Calu3 (cell line): ENCODE measurements around the gene PHGDH. TPM values are rescaled to one million over a fixed set of nuclear protein-coding genes. Genes with fewer than 3 reads are reported as not detected.

Source experiments
- BruUV-seq: library from RNA; stranded (reverse); fragments of 400-500 nt; replicated peaks from 2 replicates; lab custom pipeline; 2021; lab: Mats Ljungman, UMichigan
- CTCF ChIA-PET: fragments of 300-600 bp; sonication (Branson Sonifier 250); formaldehyde crosslinking; loops from one replicate; lab custom pipeline; 2022; ENCODE audit warnings: antibody characterized with exemption; lab: Charles Lee
- DNase-seq: peaks from one replicate; pipeline ENCODE4 v3.0.0; 2022
- H3K27ac Mint-ChIP-seq: one replicate; pipeline ENCODE4 v1.8.0; 2022; ENCODE audit warnings: mixed read lengths; ENCODE audit not compliant: unreplicated experiment
- H3K27me3 Mint-ChIP-seq: one replicate; pipeline ENCODE4 v1.8.0; 2022; ENCODE audit warnings: mixed read lengths; ENCODE audit not compliant: unreplicated experiment
- H3K36me3 Mint-ChIP-seq: one replicate; pipeline ENCODE4 v1.8.0; 2022; ENCODE audit warnings: mild to moderate bottlenecking, moderate library complexity, mixed read lengths; ENCODE audit not compliant: insufficient read depth, unreplicated experiment
- H3K4me1 Mint-ChIP-seq: one replicate; pipeline ENCODE4 v1.8.0; 2022; ENCODE audit warnings: mild to moderate bottlenecking, low read depth, mixed read lengths; ENCODE audit not compliant: unreplicated experiment
- H3K4me3 Mint-ChIP-seq: one replicate; pipeline ENCODE4 v1.8.0; 2022; ENCODE audit warnings: mild to moderate bottlenecking, low read depth, moderate library complexity, mixed read lengths; ENCODE audit not compliant: unreplicated experiment
- H3K9me3 Mint-ChIP-seq: one replicate; pipeline ENCODE4 v1.8.0; 2022; ENCODE audit warnings: low read depth, mixed read lengths; ENCODE audit not compliant: unreplicated experiment
- intact Hi-C: fragments of 100-400 bp; cut with micrococcal nuclease; formaldehyde crosslinking; loops from one replicate; pipeline ENCODE4 v1.10.0; 2022; ENCODE audit not compliant: unreplicated experiment
- total RNA-seq: library from RNA; stranded (reverse); gene quantifications from 2 replicates; pipeline ENCODE4 v1.2.3, GENCODE V29; 2022
- TF ChIP-seq, protein P1 (sequence below): fragments of 200-600 bp; IDR thresholded peaks from one replicate; pipeline ENCODE4 v1.8.0; 2022; ENCODE audit warnings: antibody characterized with exemption; ENCODE audit not compliant: unreplicated experiment

The PHGDH gene
- total RNA-seq, 1 experiment from 2014 or later = 199 TPM

DNA sequence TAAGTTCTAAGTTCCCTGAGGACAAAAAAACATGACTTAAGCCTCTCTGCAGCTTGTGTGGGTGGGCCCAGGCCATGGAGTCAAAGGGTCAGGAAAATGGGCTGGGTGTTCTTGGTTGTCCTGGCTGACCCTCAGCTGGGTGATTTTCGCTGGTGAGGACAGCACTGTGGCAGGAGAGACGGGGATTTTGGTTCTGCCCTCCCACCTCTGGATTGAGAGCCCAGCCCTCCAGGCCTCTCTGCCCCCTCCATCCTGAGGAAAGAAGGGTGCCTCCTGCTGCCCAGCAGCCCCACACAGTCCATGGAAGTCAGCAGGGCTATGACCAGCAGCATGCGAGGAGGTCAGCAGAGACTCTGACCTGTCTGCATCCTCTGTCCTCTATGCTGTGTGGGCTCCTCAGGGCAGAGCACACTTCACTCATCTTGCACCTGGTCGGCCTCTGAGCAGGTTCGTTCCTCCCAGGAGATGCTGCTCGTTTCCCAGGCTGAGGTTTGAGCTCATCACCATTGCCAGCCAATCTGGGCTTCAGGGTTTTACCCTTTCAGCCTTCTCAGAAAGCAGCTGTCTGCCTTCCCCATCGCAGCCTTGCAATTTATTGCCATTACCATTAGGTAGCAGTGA lies 26.5 kb downstream of the PHGDH start:
- TF ChIP-seq, protein P1, sequence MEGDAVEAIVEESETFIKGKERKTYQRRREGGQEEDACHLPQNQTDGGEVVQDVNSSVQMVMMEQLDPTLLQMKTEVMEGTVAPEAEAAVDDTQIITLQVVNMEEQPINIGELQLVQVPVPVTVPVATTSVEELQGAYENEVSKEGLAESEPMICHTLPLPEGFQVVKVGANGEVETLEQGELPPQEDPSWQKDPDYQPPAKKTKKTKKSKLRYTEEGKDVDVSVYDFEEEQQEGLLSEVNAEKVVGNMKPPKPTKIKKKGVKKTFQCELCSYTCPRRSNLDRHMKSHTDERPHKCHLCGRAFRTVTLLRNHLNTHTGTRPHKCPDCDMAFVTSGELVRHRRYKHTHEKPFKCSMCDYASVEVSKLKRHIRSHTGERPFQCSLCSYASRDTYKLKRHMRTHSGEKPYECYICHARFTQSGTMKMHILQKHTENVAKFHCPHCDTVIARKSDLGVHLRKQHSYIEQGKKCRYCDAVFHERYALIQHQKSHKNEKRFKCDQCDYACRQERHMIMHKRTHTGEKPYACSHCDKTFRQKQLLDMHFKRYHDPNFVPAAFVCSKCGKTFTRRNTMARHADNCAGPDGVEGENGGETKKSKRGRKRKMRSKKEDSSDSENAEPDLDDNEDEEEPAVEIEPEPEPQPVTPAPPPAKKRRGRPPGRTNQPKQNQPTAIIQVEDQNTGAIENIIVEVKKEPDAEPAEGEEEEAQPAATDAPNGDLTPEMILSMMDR = no peak
- intact Hi-C loops = loop anchor here (10.0 kb wide), 1 partner anchor 63 kb away; no protein-coding TSS in a partner anchor
- no peaks in the 10 kb centered on the region for H3K27me3 Mint-ChIP-seq
- DNase-seq = no peak
- no peaks in the 10 kb centered on the region for H3K9me3 Mint-ChIP-seq
- no TSS peak for BruUV-seq
- CTCF ChIA-PET = no interaction called here
- H3K27ac Mint-ChIP-seq = no peak overlapping the region
- H3K36me3 Mint-ChIP-seq = peaks cover 55% of the 10 kb centered on the region
- no peak overlapping the region for H3K4me3 Mint-ChIP-seq
- H3K4me1 Mint-ChIP-seq = peaks cover 22% of the 10 kb centered on the region

DNA sequence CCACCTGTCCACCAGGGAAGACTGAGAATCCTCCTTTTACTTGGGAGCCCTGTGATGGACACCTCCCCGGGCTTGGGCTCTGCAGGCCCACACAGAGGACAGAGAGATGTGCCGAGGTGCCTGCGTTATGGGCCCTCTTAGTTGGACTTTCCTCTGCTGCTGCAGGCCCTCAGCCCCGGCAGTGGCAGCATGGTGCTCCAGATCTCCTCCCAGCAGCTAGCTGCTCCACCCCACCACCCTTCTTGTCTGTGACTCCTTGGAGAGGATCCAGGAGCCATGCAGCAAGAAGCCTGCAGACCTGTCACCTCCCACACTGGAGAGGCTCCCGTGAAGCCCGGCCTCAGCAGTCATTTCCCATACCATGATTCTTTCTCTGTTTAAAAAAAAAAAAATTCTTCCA lies 27.4 kb downstream of the PHGDH start:
- TF ChIP-seq, protein P1 = no peak
- Mint-ChIP-seq H3K36me3 (peaks cover 56% of the 10 kb centered on the region), H3K27ac (no peak overlapping the region), H3K27me3 (no peaks in the 10 kb centered on the region), H3K4me3 (no peak overlapping the region), H3K4me1 (peaks cover 28% of the 10 kb centered on the region), H3K9me3 (no peaks in the 10 kb centered on the region)
- no peak for DNase-seq
- no TSS peak for BruUV-seq
- intact Hi-C loops = loop anchor here (10.0 kb wide), 1 partner anchor 64 kb away; no protein-coding TSS in a partner anchor
- CTCF ChIA-PET = no interaction called here

DNA sequence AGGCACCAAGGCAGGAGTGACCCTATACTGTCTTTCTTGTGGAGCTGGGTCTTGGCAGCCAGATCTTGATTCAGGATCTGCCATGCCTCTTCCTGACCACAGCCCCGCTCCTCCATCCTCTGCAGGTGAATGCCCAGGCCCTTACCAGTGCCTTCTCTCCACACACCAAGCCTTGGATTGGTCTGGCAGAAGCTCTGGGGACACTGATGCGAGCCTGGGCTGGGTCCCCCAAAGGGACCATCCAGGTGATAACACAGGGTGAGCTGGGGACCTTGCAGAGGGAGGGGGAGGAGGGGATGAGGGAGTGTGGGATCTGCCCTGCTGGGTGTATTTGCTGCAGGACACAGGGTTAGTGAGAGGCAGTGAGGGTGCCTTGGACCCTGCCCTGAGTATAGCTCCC lies 28.5 kb downstream of the PHGDH start:
- CTCF ChIA-PET = no interaction called here
- BruUV-seq = no TSS peak
- DNase-seq = no peak
- intact Hi-C loops = loop anchor here (5.0 kb wide), 1 partner anchor 127 kb away; no protein-coding TSS in a partner anchor
- H3K9me3 Mint-ChIP-seq = no peaks in the 10 kb centered on the region
- no peak overlapping the region for H3K4me3 Mint-ChIP-seq
- no peaks in the 10 kb centered on the region for H3K27me3 Mint-ChIP-seq
- H3K4me1 Mint-ChIP-seq = peaks cover 27% of the 10 kb centered on the region
- TF ChIP-seq, protein P1 = no peak
- H3K36me3 Mint-ChIP-seq = peaks cover 55% of the 10 kb centered on the region
- H3K27ac Mint-ChIP-seq = no peak overlapping the region

DNA sequence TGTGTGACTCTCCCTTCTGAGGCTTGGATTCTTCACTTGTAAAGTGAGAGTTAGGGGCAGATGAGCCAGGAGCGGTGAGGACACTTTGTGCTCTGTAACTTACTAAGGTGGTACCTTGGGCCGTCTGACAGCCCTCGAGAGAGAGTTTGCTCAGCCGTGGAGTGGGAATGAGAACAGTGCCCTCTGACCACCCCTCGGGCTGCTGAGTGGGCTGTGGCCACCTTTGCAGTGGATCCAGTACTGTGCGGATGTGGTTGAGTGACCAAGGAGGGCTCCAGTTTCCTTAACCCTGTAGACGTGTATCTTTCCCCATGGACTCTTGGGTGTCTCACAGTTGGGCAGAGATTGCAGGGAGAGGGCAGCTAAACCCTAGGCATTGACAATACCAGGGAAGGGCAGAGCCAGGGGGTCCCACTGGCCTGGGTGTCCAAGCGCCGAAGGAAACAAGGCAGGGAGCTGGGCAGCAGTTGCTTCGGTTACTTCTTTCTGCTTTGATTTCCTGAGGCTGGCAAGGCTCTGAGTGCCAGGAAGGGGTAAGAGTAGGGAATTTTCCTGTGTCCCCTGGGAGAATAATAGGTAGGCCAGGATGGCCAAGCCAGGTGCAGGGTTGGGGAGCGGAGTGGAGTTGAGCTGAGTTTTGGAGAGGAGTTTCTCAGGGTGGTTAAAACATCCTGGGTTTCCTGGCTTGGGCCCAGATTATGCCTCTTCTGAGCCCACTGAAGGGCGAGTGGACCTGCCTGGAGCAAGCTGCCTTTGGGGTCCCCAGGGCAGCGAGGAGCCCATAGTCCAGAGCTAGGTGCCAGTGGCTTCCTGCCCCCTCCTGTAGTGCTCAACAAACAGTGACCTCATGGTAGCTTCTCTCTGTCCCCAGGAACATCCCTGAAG lies 29.4 kb downstream of the PHGDH start:
- intact Hi-C loops = loop anchor here (5.0 kb wide), 1 partner anchor 126 kb away; no protein-coding TSS in a partner anchor
- no peaks in the 10 kb centered on the region for H3K9me3 Mint-ChIP-seq
- peaks cover 24% of the 10 kb centered on the region for H3K4me1 Mint-ChIP-seq
- TF ChIP-seq, protein P1 = no peak
- H3K27me3 Mint-ChIP-seq = no peaks in the 10 kb centered on the region
- CTCF ChIA-PET = no interaction called here
- H3K4me3 Mint-ChIP-seq = no peak overlapping the region
- peak overlapping the region; percentile 58 for H3K27ac Mint-ChIP-seq
- no TSS peak for BruUV-seq
- no peak for DNase-seq
- H3K36me3 Mint-ChIP-seq = peaks cover 58% of the 10 kb centered on the region
